GM23248 (cell line): Measurements from ENCODE around the gene BMP2K. TPM values are rescaled to one million over a fixed set of nuclear protein-coding genes. Genes with fewer than 3 reads are reported as not detected.

Experiments
- DNase-seq: peaks from one replicate; pipeline ENCODE4 v3.0.0-alpha.2; 2015
- H2AFZ ChIP-seq: fragments of 200-600 bp; sonication (generic); 2 replicates; pipeline ENCODE4 v1.6.1; 2016; ENCODE audit warnings: antibody characterized with exemption
- H3F3A ChIP-seq: fragments of 200-600 bp; sonication (generic); 2 replicates; pipeline ENCODE4 v1.6.1; 2016; ENCODE audit warnings: mild to moderate bottlenecking, antibody characterized with exemption, mixed run types; ENCODE audit not compliant: insufficient read depth
- H3K27ac ChIP-seq: fragments of 200-600 bp; sonication (generic); 2 replicates; pipeline ENCODE4 v1.5.1; 2016; ENCODE audit warnings: mild to moderate bottlenecking
- H3K27me3 ChIP-seq: fragments of 200-600 bp; sonication (generic); replicated peaks from 2 replicates; pipeline ENCODE4 v1.6.1; 2016; ENCODE audit warnings: mild to moderate bottlenecking; ENCODE audit not compliant: insufficient read depth
- H3K36me3 ChIP-seq: fragments of 200-600 bp; sonication (generic); 2 replicates; pipeline ENCODE4 v1.6.1; 2016; ENCODE audit warnings: low read depth, mild to moderate bottlenecking
- H3K4me1 ChIP-seq: fragments of 200-600 bp; sonication (generic); 2 replicates; pipeline ENCODE4 v1.6.1; 2016; ENCODE audit warnings: mild to moderate bottlenecking; ENCODE audit not compliant: insufficient read depth
- H3K4me2 ChIP-seq: fragments of 200-600 bp; sonication (generic); one replicate; pipeline ENCODE4 v1.6.1; 2016; ENCODE audit warnings: mild to moderate bottlenecking; ENCODE audit not compliant: unreplicated experiment
- H3K4me3 ChIP-seq: fragments of 200-600 bp; sonication (generic); 2 replicates; pipeline ENCODE4 v1.5.1; 2016; ENCODE audit warnings: mild to moderate bottlenecking
- H3K79me2 ChIP-seq: fragments of 200-600 bp; sonication (generic); 2 replicates; pipeline ENCODE4 v1.6.1; 2016; ENCODE audit warnings: mild to moderate bottlenecking; ENCODE audit not compliant: insufficient read depth
- H3K9ac ChIP-seq: fragments of 200-600 bp; sonication (generic); 2 replicates; pipeline ENCODE4 v1.6.1; 2016; ENCODE audit warnings: mild to moderate bottlenecking
- H3K9me2 ChIP-seq: fragments of 200-600 bp; sonication (generic); 2 replicates; pipeline ENCODE4 v1.6.1; 2016; ENCODE audit warnings: mixed run types, mild to moderate bottlenecking, moderate library complexity; ENCODE audit not compliant: insufficient read depth
- H3K9me3 ChIP-seq: fragments of 200-600 bp; sonication (generic); one replicate; pipeline ENCODE4 v1.6.1; 2017; ENCODE audit warnings: low read depth
- H4K20me1 ChIP-seq: fragments of 200-600 bp; sonication (generic); 2 replicates; pipeline ENCODE4 v1.6.0; 2016; ENCODE audit not compliant: insufficient read depth
- EZH2 ChIP-seq: fragments of 200-600 bp; sonication (generic); IDR thresholded peaks from 2 replicates; pipeline ENCODE4 v1.6.1; 2018; ENCODE audit warnings: antibody characterized with exemption, mild to moderate bottlenecking; ENCODE audit not compliant: insufficient read depth, poor library complexity, severe bottlenecking
- EZH2phosphoT487 ChIP-seq: fragments of 200-600 bp; sonication (generic); IDR thresholded peaks from 2 replicates; pipeline ENCODE4 v1.6.1; 2018; ENCODE audit warnings: antibody characterized with exemption, moderate library complexity, mild to moderate bottlenecking, low read depth; ENCODE audit not compliant: insufficient read depth
- WGBS, 2 experiments: methylation state at CpG; one replicate each; pipeline ENCODE4 v1.1.6; 2015 to 2017; ENCODE audit warnings: low lambda C conversion rate in 2 of 2, low coverage in 1 of 2; ENCODE audit errors: missing lambda C conversion rate in 2 of 2; 5-methylcytosine and 5-hydroxymethylcytosine counted together
- in situ Hi-C: fragments of 300-500 bp; cut with MboI; formaldehyde crosslinking; loops from 2 replicates; pipeline ENCODE4 v1.15.0; 2020
- polyA plus RNA-seq: library from polyadenylated mRNA; unstranded; fragments of >200 nt; fragmentation: Nextera tagmentation; extraction: Ambion mirVana; gene quantifications from 2 replicates; pipeline ENCODE4 v1.2.1, GENCODE V29; 2016
- total RNA-seq: library from RNA; depleted of rRNA; stranded (reverse); fragments of >200 nt; shearing (Covaris generic); gene quantifications from 2 replicates; pipeline ENCODE4 v1.2.3, GENCODE V29; 2014

BMP2K gene
- total and polyA plus RNA-seq, 2 experiments from 2014 or later: 11.0 to 53.0 TPM

DNA sequence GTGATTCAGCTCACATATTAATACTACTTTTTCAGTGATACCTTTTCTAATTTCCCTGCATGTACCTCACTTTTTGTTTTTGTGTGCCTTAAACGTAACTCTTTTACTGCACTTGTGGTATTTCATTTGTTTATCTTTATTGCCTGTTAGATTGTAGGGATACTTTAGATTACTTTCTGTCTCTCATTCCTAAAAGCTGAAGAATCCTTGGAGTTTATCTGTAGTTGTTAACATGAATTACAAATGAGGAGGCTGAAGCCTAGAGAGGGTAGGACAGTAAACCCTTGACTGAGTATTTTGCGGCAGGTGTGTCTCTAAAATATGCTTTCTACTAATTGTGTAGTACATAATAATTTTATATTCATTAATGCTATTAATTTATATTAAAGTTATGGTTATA is 34.9 kb downstream of the BMP2K start:
- Histone ChIP-seq H3K36me3 (0 out of 2 replicates have a peak, but pooled peaks cover 6% of the 10 kb centered on the region), H3K9ac (no peak overlapping the region), H4K20me1 (no peaks in the 10 kb centered on the region; the same call in 1 of the 2 replicates), H3K4me1 (no peaks in the 10 kb centered on the region), H3K27ac (no peak overlapping the region), H3K9me3 (peaks cover 3% of the 10 kb centered on the region), H3K4me3 (no peak overlapping the region), H3K27me3 (no peaks in the 10 kb centered on the region), H3F3A (no peaks in the 10 kb centered on the region), H3K79me2 (peaks cover 100% of the 10 kb centered on the region), H2AFZ (no peak overlapping the region), H3K9me2 (no peaks in the 10 kb centered on the region), H3K4me2 (no peak overlapping the region)
- 95 to 98% methylated on average over 2 of the region's 2 CpGs for WGBS, 2 experiments
- TF ChIP-seq EZH2: no peak
- no peak for TF ChIP-seq EZH2phosphoT487
- DNase-seq: no peak
- in situ Hi-C loops: no loop called here

DNA sequence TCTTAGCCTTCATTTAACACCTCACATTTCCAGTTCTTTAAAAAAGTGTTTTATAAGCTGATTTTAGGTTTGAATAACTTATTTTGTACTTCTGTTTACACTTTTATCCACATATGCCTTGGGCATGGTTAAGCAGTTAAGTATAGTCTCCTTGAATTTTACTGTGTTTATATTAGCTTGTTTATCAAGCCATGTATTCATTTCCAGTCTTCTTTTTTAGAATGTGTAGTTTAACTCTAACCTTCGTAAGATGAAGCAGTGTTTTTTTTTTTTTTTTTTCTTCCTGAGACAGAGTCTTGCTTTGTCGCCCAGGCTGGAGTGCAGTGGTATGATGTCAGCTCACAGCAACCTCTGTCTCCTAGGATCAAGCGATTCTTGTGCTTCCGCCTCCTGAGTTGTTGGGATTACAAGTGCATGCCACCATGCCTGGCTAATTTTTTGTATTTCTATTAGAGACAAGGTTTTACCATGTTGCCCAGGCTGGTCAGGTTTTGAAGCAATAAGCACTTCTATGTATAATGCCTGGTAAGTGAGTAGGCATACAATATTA is 42.5 kb downstream of the BMP2K start:
- Histone ChIP-seq H2AFZ (no peak overlapping the region), H3K27me3 (no peaks in the 10 kb centered on the region), H3F3A (no peaks in the 10 kb centered on the region), H3K4me1 (no peaks in the 10 kb centered on the region), H3K27ac (no peak overlapping the region), H3K4me3 (no peak overlapping the region), H3K36me3 (no peaks in the 10 kb centered on the region), H3K4me2 (no peak overlapping the region), H3K9ac (no peak overlapping the region), H3K9me3 (no peaks in the 10 kb centered on the region), H4K20me1 (no peaks in the 10 kb centered on the region), H3K79me2 (peaks cover 100% of the 10 kb centered on the region), H3K9me2 (no peaks in the 10 kb centered on the region)
- TF ChIP-seq EZH2 (no peak), EZH2phosphoT487 (no peak)
- no peak for DNase-seq
- in situ Hi-C loops: no loop called here
- WGBS, 2 experiments: 97 to 99% methylated on average over 4 of the region's 4 CpGs

DNA sequence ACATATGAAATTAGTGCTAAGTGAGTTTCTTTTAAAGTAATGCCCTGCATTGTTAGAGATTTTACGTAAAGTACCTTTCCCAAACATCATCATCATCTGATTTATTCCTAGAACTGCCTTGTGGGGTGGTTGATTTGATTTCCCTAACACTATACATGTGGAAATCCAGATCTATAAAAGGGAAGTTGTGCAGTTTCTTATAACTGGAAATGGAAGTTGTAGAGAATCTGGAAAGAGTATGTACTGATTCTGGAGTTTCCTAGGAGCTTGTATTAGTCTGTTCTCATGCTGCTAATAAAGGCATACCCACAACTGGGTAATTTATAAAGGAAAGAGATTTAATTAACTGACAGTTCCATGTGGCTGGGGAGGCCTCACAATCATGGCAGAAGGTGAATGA is 47.9 kb downstream of the BMP2K start:
- Histone ChIP-seq H3K9ac (no peak overlapping the region), H3K27ac (no peak overlapping the region), H3K79me2 (peaks cover 78% of the 10 kb centered on the region), H3K9me3 (no peaks in the 10 kb centered on the region), H2AFZ (no peak overlapping the region), H3K9me2 (no peaks in the 10 kb centered on the region), H3K4me2 (no peak overlapping the region), H4K20me1 (no peaks in the 10 kb centered on the region), H3K4me1 (0 out of 2 replicates have a peak, but pooled peaks cover 2% of the 10 kb centered on the region), H3K36me3 (peaks cover 12% of the 10 kb centered on the region; the same call in 1 of the 2 replicates), H3K4me3 (no peak overlapping the region), H3K27me3 (no peaks in the 10 kb centered on the region), H3F3A (peaks cover 4% of the 10 kb centered on the region; the same call in 1 of the 2 replicates)
- 100% methylated on average over 1 of the region's 1 CpG for WGBS, 2 experiments
- no peak for DNase-seq
- TF ChIP-seq EZH2: no peak
- TF ChIP-seq EZH2phosphoT487: no peak
- in situ Hi-C loops: no loop called here

DNA sequence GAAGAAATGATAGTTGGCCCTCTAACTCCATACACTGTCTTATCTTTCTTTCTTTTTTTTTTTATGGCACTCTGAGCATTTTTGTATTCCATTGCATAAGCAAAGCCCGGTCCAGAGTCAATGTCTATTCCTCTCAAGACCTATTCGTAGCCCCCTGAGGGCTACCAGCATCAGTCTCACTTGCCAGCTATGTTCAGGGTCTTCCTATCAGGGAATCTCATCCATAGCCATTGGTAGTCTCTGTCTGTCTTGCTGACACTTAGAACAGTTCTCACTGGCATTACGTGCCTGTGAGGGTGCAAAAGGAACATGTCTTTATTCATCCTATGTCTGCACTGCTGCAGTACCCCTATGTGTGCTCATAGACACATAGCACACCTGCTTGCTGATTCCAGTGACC is 51.0 kb downstream of the BMP2K start:
- no peak for DNase-seq
- peaks cover 15% of the 10 kb centered on the region; the same call in 1 of the 2 replicates for H3F3A ChIP-seq
- 0 out of 2 replicates have a peak, but pooled peaks cover 6% of the 10 kb centered on the region for H3K4me1 ChIP-seq
- no peaks in the 10 kb centered on the region for H3K9me2 ChIP-seq
- H4K20me1 ChIP-seq: no peaks in the 10 kb centered on the region
- no peak overlapping the region for H3K9ac ChIP-seq
- no peak overlapping the region for H3K4me3 ChIP-seq
- peaks cover 18% of the 10 kb centered on the region; the same call in 1 of the 2 replicates for H3K36me3 ChIP-seq
- no peak overlapping the region for H3K27ac ChIP-seq
- no peak overlapping the region for H2AFZ ChIP-seq
- H3K9me3 ChIP-seq: no peaks in the 10 kb centered on the region
- H3K4me2 ChIP-seq: no peak overlapping the region
- 95 to 97% methylated on average over 3 of the region's 3 CpGs for WGBS, 2 experiments
- peaks cover 64% of the 10 kb centered on the region for H3K79me2 ChIP-seq
- TF ChIP-seq EZH2phosphoT487 (no peak), EZH2 (no peak)
- in situ Hi-C loops: no loop called here
- no peaks in the 10 kb centered on the region for H3K27me3 ChIP-seq
